OCI-LY3 (cell line): Measurements from ENCODE around the gene TRIO.
A peak's percentile ranks its signal among the peaks of the same experiment; 100 is the strongest.

Source experiments
- H2AFZ ChIP-seq: fragments of 200-600, 300-600 bp; shearing (Covaris generic); 2 replicates; pipeline ENCODE4 v1.6.0; 2014; ENCODE audit warnings: antibody characterized with exemption, low read depth, low read length
- H3K27ac ChIP-seq: fragments of 200-600, 300-600 bp; sonication (generic); 2 replicates; pipeline ENCODE4 v1.5.1; 2014; ENCODE audit warnings: mild to moderate bottlenecking, low read length, moderate library complexity, mixed read lengths
- H3K27me3 ChIP-seq: fragments of 200-600, 300-600 bp; sonication (generic); 2 replicates; pipeline ENCODE4 v1.6.1; 2014; ENCODE audit warnings: low read depth, low read length, mixed read lengths
- H3K36me3 ChIP-seq: fragments of 200-600, 300-600 bp; sonication (generic); replicated peaks from 2 replicates; pipeline ENCODE3; 2014; ENCODE audit warnings: low read depth, low read length, mixed read lengths
- H3K4me1 ChIP-seq: fragments of 300-600, 200-600 bp; sonication (generic); 2 replicates; pipeline ENCODE4 v1.6.1; 2014; ENCODE audit warnings: low read length, mixed read lengths
- H3K4me2 ChIP-seq: fragments of 200-600, 300-600 bp; sonication (generic); 2 replicates; pipeline ENCODE4 v1.6.1; 2014; ENCODE audit warnings: low read length, mixed read lengths
- H3K4me3 ChIP-seq: fragments of 300-600, 200-600 bp; sonication (generic); 2 replicates; pipeline ENCODE4 v1.5.1; 2014; ENCODE audit warnings: antibody characterized with exemption, mild to moderate bottlenecking, low read length, moderate library complexity
- H3K79me2 ChIP-seq: fragments of 300-600, 200-600 bp; shearing (Covaris generic); 2 replicates; pipeline ENCODE4 v1.6.1; 2014; ENCODE audit warnings: mild to moderate bottlenecking, low read length, mixed read lengths
- H3K9ac ChIP-seq: fragments of 300-600, 200-600 bp; shearing (Covaris generic); 2 replicates; pipeline ENCODE4 v1.6.0; 2014; ENCODE audit warnings: mild to moderate bottlenecking, low read length, moderate library complexity
- H3K9me3 ChIP-seq: fragments of 200-600, 300-600 bp; shearing (Covaris generic); 2 replicates; pipeline ENCODE4 v1.6.1; 2014; ENCODE audit warnings: low read length, mixed read lengths; ENCODE audit not compliant: insufficient read depth
- H4K20me1 ChIP-seq: fragments of 200-600, 300-600 bp; sonication (generic); 2 replicates; pipeline ENCODE4 v1.6.1; 2016; ENCODE audit warnings: low read length, mixed read lengths; ENCODE audit not compliant: insufficient read depth
- EZH2phosphoT487 ChIP-seq: fragments of 200-600 bp; shearing (Covaris generic); IDR thresholded peaks from 2 replicates; pipeline ENCODE4 v1.6.1; 2018; ENCODE audit warnings: antibody characterized with exemption, mixed run types, low read depth
- TF ChIP-seq, protein P1 (sequence below): fragments of 200-600, 300-600 bp; sonication (generic); IDR thresholded peaks from 2 replicates; pipeline ENCODE4 v1.5.1; 2014; ENCODE audit warnings: antibody characterized with exemption, low read length, low read depth

The TRIO gene

DNA sequence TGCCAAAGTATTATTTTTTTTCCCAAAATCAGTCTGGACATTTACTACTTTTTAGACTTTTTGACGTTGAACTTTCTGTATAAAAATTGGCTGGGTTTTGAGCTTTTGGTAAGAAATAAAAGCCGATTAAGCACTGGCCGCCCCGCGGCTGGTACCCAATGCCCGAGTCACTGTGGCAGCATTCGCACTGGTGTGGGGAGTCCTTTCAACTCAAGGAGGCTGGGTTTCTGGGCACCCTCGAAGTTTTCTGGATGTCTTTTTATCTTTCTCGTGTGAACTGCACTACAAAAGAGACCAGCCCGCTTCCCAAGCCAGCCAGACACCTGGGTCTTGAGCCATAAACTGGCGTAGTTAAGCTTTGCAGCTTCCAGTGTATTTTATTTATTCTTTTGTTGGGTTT lies 366.4 kb downstream of the TRIO start:
- Histone ChIP-seq H3K4me1 (no peaks in the 10 kb centered on the region), H3K36me3 (no peaks in the 10 kb centered on the region), H3K4me2 (no peak overlapping the region), H4K20me1 (no peaks in the 10 kb centered on the region), H3K27me3 (no peaks in the 10 kb centered on the region), H3K79me2 (no peaks in the 10 kb centered on the region), H2AFZ (no peak overlapping the region), H3K27ac (no peak overlapping the region), H3K9me3 (no peaks in the 10 kb centered on the region), H3K9ac (no peak overlapping the region), H3K4me3 (no peak overlapping the region)
- no peak for TF ChIP-seq EZH2phosphoT487
- TF ChIP-seq, protein P1, sequence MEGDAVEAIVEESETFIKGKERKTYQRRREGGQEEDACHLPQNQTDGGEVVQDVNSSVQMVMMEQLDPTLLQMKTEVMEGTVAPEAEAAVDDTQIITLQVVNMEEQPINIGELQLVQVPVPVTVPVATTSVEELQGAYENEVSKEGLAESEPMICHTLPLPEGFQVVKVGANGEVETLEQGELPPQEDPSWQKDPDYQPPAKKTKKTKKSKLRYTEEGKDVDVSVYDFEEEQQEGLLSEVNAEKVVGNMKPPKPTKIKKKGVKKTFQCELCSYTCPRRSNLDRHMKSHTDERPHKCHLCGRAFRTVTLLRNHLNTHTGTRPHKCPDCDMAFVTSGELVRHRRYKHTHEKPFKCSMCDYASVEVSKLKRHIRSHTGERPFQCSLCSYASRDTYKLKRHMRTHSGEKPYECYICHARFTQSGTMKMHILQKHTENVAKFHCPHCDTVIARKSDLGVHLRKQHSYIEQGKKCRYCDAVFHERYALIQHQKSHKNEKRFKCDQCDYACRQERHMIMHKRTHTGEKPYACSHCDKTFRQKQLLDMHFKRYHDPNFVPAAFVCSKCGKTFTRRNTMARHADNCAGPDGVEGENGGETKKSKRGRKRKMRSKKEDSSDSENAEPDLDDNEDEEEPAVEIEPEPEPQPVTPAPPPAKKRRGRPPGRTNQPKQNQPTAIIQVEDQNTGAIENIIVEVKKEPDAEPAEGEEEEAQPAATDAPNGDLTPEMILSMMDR, result no peak

DNA sequence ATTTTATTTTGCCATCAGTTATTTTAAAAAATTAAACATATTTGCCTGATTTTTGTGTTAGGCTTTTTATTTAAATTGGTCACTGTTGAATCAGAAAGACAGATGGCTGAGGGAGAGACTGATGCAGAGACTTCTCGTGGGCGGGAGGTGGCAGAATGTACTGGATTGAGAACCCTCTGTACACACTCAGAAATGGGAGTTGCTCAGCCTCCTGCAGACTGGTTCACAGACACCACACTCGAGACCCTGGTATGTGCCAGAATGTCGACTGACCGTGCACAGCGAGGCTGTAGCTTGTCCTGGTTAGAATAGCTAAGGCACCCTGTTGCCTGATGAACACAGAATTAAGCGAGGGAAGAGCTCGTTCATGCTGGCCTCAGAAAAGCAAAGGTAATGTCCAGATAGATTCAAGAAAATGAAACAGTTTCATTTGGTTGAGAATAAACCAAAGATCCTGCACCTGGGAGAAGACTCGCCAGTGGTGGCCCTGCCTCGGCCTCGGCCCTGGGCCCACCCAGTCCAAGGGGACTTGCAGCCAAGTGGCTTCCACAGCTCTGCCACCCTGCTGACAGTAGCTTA lies 367.1 kb downstream of the TRIO start:
- Histone ChIP-seq H3K4me3 (peak overlapping the region; percentile 31; the same call in 1 of the 2 replicates), H3K4me2 (peak overlapping the region; percentile 45), H4K20me1 (no peaks in the 10 kb centered on the region), H2AFZ (no peak overlapping the region), H3K27me3 (no peaks in the 10 kb centered on the region), H3K4me1 (no peaks in the 10 kb centered on the region), H3K27ac (no peak overlapping the region), H3K79me2 (no peaks in the 10 kb centered on the region), H3K36me3 (no peaks in the 10 kb centered on the region), H3K9me3 (no peaks in the 10 kb centered on the region), H3K9ac (no peak overlapping the region)
- TF ChIP-seq, protein P1, result peak; percentile 34
- TF ChIP-seq EZH2phosphoT487, result no peak

DNA sequence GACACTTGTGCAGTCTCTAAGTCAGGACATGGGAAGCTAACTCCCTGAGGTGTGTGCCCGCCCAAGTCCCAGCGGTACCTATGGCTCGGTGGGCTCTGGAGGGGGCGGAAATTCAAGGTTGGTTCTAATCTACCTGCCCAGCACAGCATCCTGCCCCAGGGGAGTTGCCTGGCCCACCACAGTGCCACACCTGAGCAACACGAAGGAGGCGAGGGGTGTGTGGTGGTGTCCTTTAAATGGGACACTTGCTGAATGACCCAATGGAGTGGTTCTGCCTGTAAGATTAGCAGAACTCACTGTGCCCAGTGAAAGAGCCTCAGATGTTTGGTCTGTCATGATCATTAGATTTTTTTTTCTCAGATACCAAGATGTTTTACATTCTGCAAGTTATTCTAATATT lies 367.7 kb downstream of the TRIO start:
- Histone ChIP-seq H3K4me2 (peak overlapping the region; percentile 45; the same call in 1 of the 2 replicates), H2AFZ (no peak overlapping the region), H3K36me3 (no peaks in the 10 kb centered on the region), H4K20me1 (no peaks in the 10 kb centered on the region), H3K9me3 (no peaks in the 10 kb centered on the region), H3K9ac (no peak overlapping the region), H3K79me2 (no peaks in the 10 kb centered on the region), H3K27me3 (no peaks in the 10 kb centered on the region), H3K4me3 (no peak overlapping the region), H3K4me1 (no peaks in the 10 kb centered on the region), H3K27ac (no peak overlapping the region)
- TF ChIP-seq EZH2phosphoT487, result no peak
- TF ChIP-seq, protein P1, result no peak

DNA sequence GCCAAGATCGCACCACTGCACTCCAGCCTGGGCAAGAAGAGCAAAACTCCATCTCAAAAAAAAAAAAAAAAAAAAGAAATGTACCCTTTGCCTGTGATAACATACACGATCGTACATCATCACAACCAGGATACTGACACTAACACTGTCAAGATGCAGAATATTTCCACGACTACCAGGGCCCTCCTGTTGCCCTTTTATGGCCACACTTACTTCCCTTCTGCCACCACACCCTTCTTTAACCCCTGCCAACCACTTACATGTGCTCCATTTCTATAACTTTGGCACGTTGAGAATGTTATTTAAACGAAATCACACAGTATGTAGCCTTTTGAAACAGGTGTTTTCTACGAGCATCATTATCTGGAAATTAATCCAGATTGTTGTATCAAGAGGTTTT lies 369.4 kb downstream of the TRIO start:
- Histone ChIP-seq H3K9ac (no peak overlapping the region), H3K4me3 (no peak overlapping the region), H3K27ac (no peak overlapping the region), H2AFZ (no peak overlapping the region), H3K79me2 (no peaks in the 10 kb centered on the region), H4K20me1 (no peaks in the 10 kb centered on the region), H3K4me1 (no peaks in the 10 kb centered on the region), H3K27me3 (no peaks in the 10 kb centered on the region), H3K4me2 (no peak overlapping the region), H3K9me3 (no peaks in the 10 kb centered on the region), H3K36me3 (no peaks in the 10 kb centered on the region)
- TF ChIP-seq EZH2phosphoT487, result no peak
- TF ChIP-seq, protein P1, result no peak
